HG03460 (cell line): ENCODE measurements around the gene RIN2.
"Not testable (repeated sequence)": the region's sequence is repeated elsewhere in the genome, so short reads cannot be mapped to it uniquely, and the experiment has no call there.

ENCODE experiments used
- ATAC-seq: cut with Tn5 transposase; IDR thresholded peaks from one replicate; pipeline ENCODE4 v1.9.1; 2021; ENCODE audit not compliant: unreplicated experiment

The RIN2 gene

DNA sequence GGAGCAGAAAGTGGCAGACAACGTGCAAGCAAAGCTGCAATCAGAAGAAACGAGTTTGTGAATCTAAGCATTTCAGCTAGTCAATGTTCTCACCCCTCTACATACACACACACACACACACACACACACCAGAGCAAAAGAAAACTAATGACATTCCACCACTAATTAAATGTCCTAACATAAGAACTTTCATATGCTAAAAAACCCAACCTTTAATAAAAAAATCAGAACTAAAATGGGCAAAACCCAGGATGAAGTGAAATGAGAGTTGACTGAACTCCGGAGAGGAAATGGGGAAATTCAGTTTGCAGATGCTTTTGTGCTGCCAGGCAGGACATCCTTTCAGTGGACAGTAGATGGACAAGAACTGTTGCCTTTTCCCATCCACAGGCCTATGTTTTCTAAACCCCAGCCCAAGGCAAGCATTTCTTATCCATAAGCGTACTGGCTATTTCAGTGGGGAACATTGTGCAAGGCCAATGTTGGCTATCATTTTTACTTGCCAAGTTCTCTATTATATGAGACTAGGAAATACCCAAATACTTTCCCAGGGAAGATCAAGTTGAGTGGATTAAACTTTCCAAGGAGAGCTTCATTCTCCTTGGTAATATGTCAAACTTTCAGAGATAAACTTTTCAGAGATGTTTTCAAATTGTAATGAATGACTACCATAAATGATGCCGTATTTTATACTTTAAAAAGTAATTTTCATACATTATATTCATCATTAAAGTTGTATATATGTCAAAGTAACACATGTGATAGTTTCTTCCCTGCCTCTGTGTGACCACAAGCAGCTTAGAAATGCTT, 27.3 kb downstream of the RIN2 start:
- no peak for ATAC-seq

DNA sequence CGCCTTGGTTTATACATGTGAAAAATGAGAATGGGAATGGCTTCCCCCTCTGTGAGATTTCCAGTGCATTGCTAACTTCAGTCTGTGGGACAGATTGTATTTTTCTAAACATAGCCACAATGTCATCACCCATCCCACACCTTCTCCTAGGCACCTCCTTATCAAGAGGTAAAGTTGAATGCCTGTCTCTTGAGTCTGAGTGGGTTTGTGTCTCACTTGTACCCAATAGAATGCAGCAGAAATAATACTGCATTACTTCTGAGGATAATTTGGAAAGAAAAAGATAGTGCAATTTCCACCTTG, 27.9 kb downstream of the RIN2 start:
- no peak for ATAC-seq

DNA sequence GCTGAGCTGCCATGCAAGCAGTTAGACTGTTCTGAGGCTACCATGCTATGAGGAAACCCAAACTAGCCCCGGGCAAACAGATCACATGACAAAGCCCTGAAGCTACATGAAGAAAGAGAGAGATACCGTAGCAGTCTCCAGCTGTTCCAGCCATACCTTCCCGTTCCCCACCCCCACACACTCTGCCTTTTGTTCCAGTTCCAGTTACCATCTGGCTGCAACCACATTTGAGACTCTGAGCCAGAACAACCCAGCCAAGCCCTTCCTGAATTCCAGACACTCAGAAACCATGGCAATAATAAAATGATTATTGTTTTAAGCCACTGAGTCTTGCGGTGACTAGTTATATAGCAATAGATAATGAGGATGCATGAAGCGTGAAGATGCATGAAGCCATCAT, 28.3 kb downstream of the RIN2 start:
- ATAC-seq: no peak

DNA sequence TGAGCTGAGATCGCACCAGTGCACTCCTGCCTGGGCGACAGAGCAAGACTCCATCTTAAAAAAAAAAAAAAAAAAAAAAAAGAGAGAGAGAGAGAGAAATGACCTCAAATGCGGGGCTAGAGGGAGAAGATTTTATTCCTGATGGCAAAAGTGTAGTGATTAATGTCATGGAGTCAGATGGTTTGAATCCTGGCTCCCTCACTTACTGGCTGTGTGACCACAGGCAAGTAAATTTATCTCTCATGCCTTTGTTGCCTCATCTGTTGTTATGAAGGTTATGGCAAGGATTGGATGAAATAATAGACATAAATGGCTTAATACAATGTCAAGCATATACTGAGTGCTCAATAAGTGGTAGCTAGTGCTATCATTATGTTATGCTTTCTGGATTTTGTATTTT, 29.3 kb downstream of the RIN2 start:
- ATAC-seq: no peak

DNA sequence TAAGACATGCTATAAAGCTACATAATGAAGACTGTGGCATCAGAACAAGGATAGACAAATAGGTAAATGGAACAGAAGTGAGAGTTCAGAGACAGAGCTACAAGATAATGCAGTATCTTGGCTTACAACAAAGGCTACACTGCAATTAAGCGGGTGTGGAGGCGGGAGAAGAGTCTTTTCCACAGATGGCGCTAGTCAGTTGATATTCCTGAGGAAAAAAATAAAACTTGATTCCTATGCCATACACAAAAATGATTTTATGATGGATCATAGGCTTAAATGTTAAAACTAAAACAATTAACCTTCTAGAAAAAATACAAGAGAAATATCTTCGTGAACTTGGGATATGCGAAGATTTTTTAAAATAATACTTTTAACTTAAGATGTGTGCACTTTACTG, 31.0 kb downstream of the RIN2 start:
- no peak for ATAC-seq

DNA sequence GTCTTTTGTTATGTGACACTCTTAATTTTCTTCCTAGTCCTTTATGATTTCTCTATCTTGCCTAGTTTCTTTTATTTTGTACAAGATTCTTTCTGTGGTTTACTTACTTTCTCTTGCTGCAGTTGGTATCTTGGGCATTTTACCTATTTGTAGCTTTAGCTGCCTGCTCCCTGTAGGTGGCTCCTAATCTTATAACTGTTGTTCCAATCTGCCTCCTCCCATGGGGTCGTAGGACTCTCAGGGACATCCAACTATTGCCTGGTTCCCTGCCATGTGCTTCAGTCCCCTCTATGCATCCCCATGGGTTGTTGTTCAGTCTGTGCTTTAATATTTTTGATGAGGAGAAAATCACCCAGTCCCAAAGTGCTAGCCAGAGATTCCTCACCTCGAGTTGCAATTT, 31.4 kb downstream of the RIN2 start:
- no peak for ATAC-seq

DNA sequence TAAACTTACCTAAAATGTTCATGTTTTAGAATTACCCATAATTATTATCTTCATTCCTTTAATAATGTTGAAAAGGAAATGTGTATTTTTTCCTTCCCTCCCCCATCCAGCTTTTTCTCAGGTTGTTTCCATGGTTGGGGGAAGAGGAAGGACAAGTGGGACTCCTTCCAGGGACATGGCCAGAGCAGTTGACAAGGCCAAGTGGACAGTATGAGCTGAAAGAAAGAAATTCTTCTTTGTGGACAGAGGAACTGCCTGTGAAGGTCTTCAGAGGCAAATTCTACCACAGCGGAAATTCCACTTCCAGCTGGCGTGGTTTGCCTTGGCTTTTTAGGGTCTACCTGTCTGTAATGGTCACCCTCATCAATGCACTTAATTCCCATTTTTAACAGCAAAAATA, 33.8 kb downstream of the RIN2 start:
- ATAC-seq: no peak

DNA sequence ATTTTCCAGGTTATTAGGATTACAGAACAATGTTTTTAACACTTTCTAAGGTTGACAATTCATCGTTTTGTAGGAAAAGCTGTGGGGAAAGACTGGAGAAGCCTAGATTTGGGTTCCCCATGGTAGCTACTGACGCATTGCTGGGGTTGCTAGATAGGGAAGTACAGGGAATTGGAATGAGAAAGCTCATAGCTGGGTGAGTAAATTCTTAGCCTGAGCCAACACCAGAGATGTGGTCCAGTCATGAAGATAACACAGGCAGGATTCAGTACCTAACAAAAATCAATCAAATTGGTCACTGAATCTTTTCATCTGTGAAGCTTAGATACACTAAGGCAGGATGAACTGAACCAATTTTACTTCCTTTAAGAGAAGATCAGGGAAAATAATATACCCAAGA, 35.7 kb downstream of the RIN2 start:
- ATAC-seq: no peak

DNA sequence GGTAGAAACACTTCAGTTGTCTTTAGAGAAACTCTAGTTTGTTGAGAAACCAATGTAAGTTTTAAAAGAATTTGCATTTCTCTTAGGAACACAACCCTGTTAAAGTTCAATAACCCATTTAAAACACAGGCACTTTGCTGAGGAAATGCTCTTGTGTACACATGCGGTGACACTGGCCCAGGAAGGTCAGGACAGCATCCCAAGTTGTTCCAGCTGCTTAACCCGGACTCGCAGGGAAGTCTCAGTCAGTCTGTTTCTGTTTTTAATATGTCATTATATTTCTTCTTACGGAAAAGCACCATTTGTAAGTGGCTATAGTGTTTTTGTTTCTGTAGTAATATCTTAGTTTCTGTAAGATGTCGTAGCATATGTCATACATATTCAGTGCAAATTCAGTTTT, 36.9 kb downstream of the RIN2 start:
- no peak for ATAC-seq

DNA sequence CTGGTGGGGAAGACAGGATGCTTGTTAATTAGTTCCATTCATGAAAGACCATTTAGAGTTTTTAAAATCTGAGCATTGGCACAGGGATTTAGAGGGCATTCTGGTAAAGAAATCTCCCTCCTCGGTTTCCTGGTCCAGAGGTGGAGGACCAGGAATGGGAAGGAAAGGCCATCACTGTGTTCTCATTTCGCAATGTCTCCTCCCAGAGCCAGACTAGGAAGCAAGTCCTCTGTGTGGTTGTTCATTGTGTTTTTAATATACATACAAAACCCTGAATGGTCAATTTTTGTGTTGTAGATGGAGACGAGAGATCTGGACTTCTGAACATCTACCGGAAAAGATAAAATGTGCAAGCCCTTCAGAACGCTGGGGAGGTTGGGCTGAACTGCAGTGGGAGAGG, 41.3 kb downstream of the RIN2 start:
- ATAC-seq: no peak

DNA sequence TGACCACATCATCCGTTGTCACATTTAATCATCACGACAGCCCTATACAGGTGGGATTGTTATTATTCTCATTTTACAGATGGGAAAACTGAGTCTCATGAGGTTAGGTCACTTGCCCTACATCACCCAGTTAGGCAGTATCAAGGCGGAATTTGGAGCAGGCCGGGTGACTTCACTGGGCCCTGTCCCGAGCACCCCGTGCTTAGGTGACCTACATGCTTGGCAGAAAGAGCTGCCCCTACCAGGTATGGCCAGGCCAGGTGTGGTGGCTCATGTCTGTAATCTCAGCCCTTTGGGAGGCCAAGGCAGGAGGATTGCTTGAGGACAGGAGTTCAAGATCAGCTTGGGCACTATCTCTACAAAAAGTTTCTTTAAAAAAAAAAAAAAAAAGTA, 44.0 kb downstream of the RIN2 start:
- ATAC-seq: no peak

DNA sequence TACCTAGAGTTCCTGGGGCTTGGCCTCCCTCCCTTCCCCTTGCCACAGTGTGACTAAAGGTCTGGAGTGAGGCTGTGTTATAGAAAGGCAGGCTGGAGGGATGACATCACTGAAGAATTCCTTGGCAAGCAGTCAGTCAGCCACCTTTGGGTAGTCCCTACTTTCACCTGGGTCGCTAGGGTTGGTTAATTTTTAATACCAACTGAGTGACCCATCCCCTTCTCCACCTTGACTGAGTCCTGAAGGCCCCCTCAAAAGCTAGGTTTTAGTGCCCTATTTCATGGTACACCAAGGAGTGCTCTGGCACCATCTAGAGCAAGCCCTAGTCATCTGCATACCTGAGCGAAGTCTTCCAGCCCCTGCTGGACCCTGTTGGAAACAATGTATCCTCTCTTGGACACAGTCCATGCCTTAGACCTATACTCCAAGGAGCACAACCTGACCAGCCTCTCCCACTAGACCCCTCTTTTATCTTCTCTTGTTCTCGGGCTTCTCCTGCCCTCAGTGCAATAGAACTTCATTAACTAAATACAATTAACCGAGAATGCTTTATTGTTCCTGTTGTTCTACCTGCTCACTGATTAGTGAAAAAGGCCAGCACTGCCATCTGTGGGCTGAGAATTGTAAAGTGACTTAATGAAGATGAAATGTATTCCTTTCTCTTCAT, 44.6 kb downstream of the RIN2 start:
- ATAC-seq: no peak

DNA sequence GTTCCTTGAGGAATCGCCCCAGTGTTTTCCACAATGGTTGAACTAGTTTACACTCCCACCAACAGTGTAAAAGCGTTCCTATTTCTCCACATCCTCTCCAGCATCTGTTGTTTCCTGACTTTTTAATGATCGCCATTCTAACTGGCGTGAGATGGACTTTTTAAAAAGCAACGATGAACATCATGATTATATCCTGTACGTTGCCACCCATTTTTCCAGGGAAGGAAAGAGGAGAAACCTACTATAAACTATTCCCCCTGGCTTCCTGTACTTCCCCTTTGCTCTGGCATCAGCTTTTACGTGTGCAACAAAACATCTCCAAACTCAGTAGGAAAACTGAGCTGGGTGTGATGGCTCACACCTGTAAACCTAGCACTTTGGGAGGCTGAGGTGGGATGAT, 48.2 kb downstream of the RIN2 start:
- ATAC-seq: not testable (repeated sequence)

DNA sequence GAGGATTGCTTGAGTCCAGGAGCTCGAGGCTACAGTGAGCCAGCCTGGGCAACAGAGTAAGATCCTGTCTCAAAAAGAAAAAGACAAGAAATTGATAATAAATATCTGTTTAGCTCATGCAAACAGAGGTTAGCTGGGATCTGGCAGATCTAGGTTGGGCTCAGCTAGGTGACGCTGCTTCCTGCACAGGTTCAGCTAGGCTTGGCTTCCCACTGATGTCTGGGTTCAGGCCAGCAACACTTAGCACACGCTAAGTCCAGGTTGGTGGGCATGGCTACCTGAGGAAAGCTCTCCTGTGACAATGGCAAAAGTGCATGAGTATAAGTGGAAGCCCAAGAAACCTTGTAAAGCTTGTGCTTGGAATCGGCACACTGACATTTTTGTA, 48.7 kb downstream of the RIN2 start:
- no peak for ATAC-seq

DNA sequence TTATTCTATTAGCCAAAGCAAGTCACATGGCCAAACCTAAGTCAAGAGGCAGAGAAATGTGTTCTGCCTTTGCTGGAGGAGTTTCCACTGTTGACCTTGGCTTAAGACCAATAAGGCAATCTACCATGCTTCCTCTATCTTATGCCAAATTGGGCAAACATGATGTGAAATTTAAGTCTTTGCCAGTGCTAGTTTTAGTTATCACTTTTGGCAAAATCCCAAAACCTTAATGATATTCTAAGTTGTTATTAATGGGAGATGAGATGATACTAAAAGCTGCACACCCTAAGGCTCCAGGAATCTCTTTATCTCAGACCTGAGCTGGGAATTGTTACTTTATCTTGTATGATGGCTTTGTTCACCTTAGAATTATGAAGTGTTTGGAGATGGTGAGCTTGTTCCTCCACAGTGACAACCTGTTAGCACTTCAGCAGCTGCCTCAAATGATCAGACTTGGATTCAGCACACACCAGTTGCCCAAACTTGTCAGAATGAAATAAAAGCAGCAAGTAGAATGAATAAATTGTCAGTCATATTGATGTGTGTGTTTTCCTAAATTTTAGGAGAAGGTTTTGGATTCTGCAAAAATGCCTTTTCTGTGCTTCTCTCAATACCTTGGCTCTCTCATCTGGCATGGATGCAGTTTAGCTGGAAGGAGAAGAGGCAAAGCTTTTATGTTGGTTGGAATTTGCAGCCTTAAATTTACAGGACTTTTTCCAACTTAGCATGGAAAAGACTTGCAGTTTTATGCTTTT, 49.3 kb downstream of the RIN2 start:
- no peak for ATAC-seq
